Measurements from ENCODE around the gene NRARP.

Gene NRARP

DNA sequence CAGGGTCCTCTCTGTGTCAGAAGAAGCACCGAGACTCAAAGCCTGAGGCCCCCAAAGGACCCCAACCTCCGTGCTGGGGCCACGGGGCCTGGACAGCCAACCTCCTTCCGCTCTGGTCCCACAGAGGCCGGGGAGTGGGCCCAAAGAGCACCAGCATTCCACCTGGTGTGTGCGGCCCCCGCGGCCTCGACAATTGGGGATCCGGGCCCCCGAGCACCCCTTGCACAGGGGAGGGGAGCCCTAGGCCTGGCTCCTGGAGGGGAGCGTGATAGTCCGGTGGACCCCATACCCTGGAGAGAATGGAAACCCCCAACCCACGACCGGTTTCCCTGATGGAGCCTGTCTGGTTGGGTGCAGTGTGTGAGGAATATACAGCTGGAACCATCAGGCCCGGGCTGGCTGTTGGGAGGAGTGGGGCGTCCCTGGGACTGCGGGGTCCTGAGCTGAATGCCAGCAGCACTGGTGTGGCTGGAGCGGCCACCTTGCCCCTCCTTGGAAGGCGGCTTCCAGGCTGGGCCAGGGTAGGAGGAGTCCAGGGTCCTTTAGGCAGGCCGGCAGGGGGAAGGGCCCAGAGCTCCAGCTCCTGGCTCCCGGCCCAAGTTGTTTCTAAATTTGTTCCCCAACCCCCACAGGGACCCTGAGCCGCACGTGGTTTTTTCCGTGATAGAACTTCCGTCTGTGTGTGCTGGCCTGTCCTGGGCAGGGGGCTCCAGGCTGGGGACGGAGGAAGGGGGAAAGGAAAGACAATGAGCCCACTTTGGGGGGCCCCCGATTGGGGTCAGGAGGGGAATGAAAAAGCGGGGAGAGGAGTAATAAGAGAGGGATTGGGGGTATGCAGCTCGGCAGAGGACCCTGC, 25.4 kb downstream of the NRARP start:
- DNase-seq = no peak

DNA sequence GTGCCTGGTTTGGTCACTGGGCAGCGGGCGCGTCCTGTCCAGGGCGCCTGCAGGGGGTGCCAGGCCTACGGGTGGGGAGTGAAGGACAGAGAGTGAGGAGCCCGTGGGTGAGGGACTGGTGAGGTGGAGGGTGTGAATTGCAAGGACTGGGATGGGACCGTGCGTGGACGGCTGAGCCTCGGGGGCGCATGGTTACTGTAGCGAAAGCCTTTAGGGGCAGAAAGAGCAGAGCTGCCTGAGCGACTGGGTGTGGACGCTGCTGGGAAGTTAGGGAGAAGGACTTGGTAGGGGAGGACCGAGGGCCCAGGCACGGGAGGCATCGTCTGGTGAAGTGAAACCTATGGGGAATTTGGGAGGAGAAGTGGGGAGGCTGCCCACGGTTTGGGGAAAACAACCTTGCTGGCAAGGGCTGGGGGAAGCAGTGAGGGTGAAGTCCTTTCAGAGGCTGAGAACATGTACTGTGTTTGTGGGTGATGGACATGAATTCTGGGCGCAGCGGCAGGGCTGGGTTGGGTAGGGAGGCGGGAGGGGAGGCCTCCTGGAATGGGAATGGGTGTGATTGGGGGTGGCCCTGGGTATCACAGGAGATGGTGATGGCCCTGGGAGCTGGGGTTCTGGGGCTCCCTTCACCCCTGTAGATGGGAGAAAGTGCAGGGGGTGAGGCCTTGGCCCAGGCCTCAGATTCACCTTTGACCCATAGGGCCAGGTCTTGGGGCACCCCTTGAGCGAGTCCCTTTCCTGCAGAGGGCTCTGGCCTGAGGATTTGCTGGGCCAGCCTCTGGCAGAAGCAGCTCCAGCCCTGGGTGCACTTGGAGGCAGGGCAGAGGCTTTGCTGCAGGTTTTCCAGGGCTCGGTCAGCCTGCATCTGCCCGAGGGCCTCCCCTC, 26.2 kb downstream of the NRARP start:
- DNase-seq = no peak

GRCh38 chr9:137275203-137275587, 26.9 kb downstream of the NRARP start:
- no peak for DNase-seq

GRCh38 chr9:137273611-137274320, 28.3 kb downstream of the NRARP start:
- DNase-seq = no peak

- DNase-seq = no peak
These were observed 29.0 kb downstream of the NRARP start for GRCh38 chr9:137273095-137273490.

- no peak for DNase-seq
These were observed 29.6 kb downstream of the NRARP start for GRCh38 chr9:137272241-137273094.

GRCh38 chr9:137271696-137272076, 30.4 kb downstream of the NRARP start:
- no peak for DNase-seq

GRCh38 chr9:137270929-137271695, 31.0 kb downstream of the NRARP start:
- DNase-seq = no peak

DNA sequence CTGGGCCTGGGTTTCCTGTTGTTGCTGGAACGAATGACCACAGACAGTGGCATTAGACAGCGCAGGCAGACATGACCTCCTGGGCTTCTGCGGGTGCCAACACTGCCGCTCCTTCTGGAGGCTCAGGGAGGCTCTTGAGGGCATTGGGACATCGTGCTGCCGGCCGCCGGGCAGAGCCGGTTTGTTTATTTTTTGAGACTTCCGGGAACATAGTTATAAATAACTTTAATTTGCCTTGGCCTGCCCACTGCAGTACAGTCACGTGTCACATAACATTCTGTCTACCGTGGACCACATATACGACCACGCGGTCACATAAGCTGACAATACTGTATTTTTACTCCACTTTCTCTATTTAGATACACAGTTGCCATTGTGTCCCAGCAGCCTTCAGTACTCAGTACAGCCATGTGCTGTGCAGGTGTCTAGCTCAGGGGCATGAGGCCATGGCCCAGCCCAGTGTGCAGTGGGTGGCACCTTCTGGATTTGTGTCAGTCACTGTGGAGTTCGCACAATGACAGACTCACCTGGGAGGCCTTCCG, 32.8 kb downstream of the NRARP start:
- DNase-seq = no peak

- DNase-seq = no peak
These were observed 33.4 kb downstream of the NRARP start for GRCh38 chr9:137268538-137269201.

DNA sequence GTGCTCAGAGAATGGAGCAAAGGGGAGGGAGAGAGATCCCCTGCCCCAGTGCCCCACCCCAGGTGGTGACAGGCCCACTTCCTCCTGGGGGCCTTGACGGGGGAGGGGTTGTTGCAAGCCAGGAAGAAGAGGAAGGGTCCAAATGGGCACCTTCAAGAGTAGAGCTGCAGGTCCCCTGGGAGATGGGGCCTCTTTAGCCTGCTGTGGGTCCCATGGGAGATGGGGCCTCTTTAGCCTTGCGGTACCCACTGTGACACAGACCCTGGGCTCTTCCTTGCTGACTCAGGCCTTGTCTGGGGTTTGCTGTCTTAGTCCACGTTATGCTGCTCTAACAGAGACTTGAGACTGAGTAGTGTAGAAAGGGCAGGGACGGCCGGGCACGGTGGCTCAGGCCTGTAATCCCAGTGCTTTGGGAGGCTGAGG, 34.1 kb downstream of the NRARP start:
- no peak for DNase-seq

DNA sequence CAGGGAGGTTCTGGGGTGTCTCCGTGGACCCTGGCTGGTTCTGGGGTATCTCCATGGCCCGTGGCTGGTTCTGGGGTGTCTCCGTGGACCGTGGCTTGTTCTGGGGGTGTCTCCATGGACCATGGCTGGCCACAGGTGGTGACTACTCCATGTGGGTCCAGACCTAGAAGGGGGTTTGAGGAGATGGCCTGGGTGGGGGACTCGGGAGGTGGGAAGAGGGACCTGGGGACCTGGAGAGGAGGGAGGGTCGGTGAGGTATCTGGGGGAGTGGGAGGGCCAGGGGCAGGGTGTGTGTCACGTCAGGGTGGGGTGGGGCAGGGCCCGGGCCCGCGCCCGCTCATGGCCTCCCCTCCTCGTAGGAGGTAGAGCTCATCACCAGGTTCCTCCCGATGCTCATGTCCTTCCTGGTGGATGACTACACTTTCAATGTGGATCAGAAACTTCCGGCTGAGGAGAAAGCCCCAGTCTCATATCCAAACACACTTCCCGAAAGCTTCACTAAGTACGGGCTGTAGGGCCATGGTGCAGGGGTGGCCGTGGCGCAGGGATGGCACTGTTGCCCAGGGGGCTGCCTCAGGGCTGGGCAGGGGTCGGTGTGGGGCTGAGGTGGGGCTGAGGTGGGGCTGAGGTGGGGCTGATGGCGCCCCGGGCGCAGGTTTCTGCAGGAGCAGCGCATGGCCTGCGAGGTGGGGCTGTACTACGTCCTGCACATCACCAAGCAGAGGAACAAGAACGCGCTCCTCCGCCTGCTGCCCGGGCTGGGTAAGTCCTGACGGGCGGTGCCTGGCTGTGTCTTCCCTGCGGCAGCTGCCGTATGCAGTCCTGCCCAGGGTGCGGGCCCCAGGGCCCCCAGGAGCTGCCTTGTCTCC, 35.3 kb downstream of the NRARP start:
- no peak for DNase-seq

- no peak for DNase-seq
These were observed 35.9 kb downstream of the NRARP start for GRCh38 chr9:137266162-137266527.

DNA sequence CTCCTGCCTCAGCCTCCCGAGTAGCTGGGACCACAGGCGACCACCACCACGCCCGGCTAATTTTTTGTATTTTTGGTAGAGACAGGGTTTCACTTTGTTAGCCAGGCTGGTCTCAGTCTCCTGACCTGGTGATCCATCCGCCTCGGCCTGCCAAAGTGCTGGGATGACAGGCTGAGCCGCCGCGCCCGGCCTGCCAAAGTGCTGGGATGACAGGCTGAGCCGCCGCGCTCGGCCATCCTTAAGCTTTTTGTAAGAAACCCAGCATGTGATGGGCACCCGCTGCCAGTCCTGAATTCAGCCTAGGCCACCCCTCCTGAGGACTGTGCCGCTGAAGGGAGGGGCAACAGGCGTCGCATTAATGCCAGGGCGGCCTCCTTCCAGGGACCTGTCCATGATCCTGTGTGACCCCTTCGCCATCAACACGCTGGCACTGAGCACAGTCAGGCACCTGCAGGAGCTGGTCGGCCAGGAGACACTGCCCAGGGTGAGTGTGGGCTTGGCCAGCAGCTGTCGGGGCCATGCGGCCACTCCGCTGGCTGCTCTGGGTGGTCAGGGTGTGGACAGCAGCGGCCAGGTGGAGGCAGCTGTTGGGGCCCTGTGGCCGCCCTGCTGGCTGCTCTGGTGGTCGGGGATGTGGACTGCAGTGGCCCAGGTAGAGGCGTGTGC, 36.4 kb downstream of the NRARP start:
- DNase-seq = no peak

GRCh38 chr9:137264067-137264466, 38.0 kb downstream of the NRARP start:
- no peak for DNase-seq

- DNase-seq = no peak
These were observed 38.6 kb downstream of the NRARP start for GRCh38 chr9:137263506-137263905.

DNA sequence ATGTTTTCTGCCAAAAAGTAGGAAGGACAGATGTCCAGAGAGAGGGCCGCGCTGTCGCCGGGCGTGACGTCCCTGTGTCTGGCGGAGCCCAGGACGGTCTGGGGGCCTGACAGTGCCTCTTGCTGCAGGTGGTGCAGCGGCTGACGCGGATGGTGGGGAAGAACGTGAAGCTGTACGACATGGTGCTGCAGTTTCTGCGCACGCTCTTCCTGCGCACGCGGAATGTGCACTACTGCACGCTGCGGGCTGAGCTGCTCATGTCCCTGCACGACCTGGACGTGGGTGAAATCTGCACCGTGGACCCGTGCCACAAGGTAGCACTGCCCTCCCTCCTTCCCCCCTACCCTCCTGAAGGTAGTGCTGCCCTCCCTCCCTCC, 39.2 kb downstream of the NRARP start:
- no peak for DNase-seq

DNA sequence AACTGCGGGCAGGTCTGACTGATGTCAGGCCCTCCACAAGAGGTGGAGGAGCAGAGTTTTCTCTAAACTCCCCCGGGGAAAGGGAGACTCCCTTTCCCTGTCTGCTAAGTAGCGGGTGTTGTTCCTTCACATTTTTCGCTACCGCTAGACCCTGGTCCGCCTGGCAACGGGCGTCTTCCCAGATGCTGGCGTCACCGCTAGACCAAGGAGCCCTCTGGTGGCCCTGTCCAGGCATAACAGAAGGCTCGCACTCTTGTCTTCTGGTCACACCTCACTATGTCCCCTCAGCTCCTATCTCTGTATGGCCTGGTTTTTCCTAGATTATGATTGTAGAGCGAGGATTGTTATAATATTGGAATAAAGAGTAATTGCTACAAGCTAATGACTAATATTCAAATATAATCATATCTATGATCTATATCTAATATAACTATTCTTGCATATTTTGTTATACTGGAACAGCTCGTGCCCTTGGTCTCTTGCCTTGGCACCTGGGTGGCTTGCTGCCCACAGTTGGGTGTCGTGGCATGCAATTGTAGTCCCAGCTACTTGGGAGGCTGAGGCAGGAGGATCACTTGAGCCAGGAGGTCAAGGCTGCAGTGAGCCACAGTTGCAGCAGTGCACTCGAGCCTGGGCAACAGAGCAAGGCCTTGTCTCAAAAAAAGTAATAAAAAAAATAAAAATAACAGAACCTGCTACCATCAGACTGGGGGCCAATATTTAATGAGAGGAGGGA, 39.7 kb downstream of the NRARP start:
- peak in 2 of 14 donors; percentile 20 to 29 for DNase-seq
